ENCODE results near the gene ADA.

- TF ChIP-seq CTCF (IDR thresholded peaks at IDR 0.05; ENCODE audit: insufficient read depth, low read depth, low read length) (no peak), EZH2 (IDR thresholded peaks at IDR 0.05; ENCODE audit: insufficient read depth, low read length) (no peak)
Measured at GRCh38 chr20:44659931-44660330, 8.4 kb upstream of the ADA start.
